ENCODE measurements around the gene SELPLG.
"Not testable (repeated sequence)": the region's sequence is repeated elsewhere in the genome, so short reads cannot be mapped to it uniquely, and the experiment has no call there.

SELPLG gene

DNA sequence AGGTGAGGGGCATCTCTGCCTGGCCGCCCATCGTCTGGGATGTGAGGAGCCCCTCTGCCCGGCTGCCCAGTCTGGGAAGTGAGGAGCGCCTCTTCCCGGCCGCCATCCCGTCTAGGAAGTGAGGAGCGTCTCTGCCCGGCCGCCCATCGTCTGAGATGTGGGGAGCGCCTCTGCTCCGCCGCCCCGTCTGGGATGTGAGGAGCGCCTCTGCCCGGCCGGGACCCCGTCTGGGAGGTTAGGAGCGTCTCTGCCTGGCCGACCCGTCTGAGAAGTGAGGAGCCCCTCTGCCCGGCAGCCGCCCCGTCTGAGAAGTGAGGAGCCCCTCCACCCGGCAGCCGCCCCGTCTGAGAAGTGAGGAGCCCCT lies 22.1 kb upstream of the SELPLG start:
- not testable (repeated sequence) for DNase-seq (ENCODE audit: low read depth in 2 of 2)

DNA sequence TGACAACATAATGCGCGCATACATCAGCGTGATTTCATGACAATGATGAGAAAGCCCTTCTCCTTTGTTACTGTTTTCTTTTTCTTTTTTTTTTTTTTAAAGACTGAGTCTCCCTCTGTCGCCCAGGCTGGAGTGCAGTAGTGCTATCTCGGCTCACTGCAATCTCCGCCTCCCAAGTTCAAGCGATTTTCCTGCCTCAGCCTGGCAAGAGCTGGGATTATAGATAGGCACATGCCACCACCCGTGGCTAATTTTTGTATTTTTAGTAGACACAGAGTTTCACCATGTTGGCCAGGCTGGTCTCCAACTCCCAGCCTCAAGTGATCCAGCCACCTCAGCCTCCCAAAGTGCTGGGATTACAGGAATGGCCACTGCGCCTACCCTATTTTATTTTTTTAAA lies 20.9 kb upstream of the SELPLG start:
- not testable (repeated sequence) for DNase-seq (ENCODE audit: low read depth in 2 of 2)

DNA sequence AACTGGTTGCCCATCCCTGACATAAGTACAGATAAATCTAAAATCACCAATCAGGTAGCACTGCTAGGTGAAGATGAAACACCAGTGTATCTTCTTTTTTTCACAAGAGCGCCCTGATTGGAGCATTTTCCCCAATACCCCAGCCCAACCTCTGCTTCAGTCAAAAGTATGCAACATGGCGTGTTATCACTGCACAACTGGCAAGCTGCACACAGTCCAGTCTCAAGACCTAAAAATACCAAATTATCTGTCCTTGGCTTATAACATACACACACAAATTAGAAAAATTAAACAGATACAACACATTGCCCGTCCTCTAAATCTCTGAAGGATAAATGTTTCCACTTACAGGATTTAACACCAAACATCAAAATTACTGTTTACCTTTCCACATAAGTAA lies 20.2 kb upstream of the SELPLG start:
- no peak for DNase-seq (ENCODE audit: low read depth in 2 of 2)

DNA sequence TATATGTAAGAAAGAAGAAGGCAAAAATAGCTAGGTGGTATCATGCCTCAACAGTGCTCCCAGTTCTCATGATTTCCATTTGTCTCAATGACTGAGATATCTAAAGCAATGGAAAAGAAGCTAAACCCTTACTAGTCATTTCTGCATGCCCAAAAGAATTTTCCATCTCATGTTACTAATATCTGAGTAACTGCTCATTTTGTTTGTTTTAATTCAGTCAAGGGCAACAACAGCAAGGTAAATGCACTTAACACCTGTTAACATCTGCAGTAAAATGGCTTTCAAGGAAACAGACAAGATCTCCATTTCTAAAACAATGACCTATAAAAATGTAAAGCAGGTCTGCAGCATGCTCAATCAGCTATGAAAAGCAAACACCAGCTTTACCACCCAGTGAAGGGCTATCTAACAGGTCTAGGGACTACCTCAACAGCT lies 19.4 kb upstream of the SELPLG start:
- no peak for DNase-seq (ENCODE audit: low read depth in 2 of 2)

DNA sequence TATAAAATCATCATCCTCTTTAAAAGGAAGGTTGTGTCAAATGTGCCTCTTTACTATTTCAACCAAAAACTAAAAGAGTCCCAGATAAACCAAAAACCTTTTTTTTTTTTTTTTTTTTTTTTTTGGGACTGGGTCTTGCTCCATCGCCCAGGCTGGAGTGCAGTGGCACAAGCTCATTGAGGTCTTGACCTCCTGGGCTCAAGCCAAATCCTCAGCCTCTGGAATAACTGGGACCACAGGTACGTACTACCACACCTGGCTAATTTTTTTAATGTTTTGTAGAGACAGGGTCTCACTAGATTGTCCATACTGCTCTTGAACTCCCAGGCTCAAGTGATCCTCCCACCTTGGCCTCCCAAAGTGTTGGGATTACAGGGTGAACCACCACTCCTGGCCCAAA lies 16.4 kb upstream of the SELPLG start:
- no peak for DNase-seq (ENCODE audit: low read depth in 2 of 2)

DNA sequence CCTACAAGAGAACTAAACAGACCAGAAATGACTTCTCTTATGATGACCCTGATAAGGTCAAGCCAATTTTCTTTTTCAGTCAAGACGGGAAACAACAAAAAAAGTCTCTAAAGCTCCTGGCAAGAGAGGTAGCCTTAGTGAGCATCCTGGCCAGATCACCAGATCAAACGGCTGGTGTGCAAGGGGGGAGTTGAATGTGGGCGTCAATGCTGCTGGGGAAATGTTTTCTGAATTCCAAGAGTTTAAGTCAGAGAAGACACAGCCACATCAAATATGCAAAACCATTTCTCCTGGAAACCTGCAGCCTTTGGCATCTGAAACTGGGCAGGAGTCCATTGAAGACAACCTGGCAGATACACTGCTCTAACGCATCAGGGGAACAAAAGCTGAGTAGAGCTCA lies 16.0 kb upstream of the SELPLG start:
- DNase-seq (ENCODE audit: low read depth in 2 of 2) = no peak

DNA sequence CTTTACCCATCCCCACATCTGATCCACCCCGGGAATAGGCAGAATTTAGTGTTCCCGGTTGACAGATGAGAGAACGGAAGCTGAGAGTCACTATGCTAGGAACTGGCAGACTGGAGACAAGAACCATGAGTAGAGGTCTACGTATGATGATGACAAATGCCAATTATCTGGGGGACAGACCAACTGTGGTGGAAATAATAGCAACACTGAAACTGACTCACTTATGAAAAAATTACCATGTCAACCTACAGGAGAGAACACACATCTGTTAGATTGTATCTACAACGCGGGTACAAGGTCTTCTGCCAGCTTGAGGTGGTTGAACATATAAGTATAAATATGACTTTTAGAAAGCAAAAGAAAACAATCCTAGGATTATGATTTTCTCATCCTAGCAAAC lies 15.4 kb upstream of the SELPLG start:
- DNase-seq (ENCODE audit: low read depth in 2 of 2) = no peak

DNA sequence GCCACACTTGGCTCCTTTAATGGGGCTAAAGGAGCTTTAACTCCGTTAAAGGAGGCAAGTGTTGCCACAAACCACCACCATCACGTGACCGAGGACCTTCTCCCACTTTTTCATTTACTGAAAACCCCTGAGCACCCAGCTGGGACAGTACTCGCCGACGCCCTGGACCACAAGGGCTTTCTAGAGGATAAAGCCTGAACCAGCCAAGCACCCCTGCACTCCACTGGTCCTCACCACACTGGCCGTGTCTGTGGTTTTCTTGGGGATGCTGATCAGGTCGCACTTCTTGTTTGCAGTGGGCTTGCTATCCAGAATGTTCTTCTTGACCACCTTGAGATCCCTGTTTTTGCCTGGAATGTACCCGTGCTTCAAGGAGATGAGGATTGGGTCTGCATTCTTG lies 14.7 kb upstream of the SELPLG start:
- DNase-seq (ENCODE audit: low read depth in 2 of 2) = no peak

DNA sequence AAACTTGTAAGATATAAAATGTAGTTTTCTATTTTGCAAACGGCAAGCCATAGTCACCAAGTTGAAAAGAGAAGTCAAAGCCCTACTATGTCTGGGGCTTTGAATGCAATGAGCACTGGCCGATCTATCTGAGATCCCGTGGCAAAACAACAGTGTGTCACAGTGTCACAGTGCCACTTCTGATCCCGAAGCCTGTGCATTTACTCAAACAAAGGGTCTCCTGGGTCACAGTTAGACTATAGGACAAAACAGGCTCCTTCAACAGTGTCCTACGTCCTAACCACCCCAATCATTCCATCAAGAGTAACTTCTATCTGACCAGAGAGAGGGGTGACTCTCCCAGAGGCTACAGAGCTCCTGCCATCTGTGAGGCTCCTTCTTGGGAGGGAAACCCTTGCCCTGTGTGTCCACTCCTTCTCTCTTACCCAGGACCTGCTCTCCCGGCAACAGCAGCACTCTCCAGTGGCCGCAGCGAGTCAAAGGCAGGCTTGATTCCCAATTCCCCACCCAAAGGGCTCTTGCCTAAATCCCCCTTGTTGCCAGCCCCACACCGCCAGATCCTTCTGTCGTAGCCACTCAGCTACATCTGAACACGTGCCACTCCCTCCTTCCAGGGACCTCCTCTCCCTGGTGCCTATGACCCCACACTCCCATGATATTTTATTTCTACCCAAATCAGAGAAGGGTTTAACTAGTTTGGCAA lies 14.0 kb upstream of the SELPLG start:
- DNase-seq (ENCODE audit: low read depth in 2 of 2) = no peak

DNA sequence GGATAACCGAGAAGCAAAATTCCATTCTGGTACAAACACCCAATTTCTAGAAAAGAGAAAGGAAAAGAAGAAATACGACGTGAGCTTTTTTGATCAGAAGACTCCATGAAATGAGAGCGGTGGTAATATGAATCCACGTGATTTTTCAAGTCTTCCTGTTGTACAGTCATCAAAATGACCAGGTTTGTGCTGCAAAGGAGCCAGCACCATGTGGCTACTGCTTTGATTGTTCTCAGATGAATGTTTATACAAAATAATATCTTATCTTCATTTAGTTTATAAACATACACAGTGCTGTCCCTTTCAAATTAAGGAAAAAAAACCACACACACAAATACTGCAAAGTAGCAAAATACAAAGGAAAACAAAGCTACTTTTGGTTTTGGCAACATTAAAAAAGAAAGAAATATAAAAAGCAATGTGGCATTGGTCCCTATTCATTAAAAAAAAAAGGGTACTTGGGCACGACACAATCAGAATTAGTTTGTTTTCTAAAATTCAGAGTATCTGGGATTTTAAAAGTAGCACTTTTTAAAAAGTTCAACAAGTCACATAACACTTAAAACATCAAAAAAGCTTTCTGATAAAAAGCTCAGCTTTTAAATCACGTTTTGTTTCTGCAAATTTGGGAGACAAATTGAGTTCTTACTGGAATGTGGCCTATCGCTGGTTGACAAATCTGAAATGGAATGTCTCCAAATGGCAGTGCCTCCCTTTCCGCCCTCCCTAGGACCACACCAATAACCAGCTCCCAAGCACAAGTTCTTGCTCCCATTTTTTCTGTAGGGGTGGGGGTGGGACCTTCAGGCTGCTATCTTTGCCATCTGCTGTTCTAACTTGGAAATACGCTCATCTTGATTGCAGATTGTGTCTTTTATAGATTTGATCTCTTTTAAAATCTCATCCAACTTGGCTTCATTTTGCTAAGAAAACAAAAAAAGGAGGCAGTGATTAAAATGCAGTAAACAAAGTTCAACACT lies 13.2 kb upstream of the SELPLG start:
- DNase-seq (ENCODE audit: low read depth in 2 of 2) = no peak

DNA sequence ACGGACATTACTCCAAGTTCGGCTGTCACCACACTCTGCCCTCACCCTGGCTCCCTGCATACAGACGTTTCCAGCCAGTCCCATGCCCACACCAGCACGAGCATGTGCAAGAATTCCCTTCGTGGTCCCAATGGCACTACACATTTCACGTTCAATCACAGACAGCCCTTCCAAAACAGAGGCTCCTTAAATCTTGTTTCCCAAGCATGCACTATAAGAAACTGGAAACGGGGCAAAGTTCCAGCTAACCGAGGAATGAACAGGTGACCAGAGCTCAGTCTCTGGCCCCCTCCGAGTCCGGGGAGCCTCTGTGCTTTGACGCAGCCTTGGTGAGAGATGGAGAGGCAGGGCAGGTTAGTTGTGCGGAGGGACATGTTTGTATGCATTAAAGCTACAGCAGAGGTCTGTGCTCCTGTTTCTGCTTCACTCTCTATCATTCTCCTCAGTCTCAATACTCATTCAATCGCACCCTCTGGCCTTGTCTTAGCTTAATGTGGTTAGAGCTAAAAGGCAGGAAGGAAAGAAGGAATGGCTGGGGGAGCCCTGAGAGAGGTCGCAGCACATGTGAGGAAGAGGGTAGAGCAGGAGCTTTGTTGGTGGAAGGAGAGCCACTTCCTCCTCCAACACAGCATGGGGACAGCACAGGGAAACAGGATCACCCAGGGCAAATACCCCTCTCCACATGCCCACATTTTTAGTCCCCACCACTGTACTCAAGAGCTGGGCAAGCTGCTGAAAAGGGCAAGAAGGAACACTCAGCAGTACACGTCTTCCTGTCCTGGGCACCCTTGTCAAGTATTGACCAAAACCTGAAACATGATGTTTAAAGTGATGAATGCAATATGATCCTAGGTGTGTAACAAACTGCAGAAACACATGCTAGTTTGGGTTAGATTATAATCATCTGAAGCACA lies 12.2 kb upstream of the SELPLG start:
- no peak for DNase-seq (ENCODE audit: low read depth in 2 of 2)

DNA sequence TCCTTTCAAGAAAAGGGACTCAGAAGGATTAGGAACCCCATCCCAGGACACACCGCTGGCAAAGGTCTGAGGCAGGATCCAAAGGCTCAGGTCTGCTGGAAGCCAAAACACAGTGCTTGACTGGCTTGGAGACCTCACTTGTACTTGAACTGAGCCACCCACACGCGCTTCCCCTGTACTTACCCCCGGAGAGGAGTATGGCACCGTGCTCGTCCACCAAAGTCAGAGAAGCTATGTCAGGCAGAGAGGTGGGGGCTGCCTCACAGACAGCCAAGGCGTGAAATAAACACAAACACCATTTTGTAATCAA lies 11.1 kb upstream of the SELPLG start:
- no peak for DNase-seq (ENCODE audit: low read depth in 2 of 2)

DNA sequence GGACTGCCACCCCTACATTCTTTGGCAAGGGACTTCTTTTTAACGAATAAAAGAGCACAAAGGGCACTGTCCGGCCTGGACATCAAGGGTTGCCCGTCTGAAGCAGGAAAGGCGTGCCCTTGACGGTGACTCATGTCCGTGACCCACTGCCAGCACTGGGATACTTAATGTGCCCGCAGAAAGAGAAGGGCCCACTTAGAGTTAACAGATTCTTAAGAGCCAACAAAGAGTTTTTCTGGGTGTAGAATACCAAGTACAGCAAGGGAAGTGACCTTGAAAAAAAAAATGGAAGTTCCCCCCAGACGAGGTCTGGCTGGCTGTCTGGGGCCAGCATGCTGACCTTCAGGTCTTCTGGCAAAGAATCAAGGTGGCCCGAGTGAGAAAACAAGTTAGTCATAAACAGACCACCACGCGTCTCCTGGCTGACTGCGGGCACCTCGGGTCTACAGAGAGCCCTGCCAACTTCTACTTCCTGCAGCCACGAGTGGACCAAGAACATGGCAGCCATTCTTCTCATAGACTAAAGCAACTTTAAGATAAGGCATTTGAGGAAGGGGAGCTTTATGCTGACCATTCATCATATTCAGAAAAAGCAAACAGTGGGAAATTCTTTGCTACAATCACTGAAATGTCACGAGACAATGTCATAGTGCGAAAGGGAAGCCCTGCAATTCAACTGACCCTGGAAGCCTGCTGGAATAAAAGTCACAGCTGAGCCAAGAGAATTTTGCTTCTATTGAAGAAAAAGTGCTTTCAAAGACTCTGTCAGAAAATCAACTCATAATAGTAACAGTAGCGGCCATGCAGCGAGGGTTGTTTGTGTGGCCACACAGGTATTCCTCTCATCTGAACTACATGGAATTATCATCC lies 10.5 kb upstream of the SELPLG start:
- no peak for DNase-seq (ENCODE audit: low read depth in 2 of 2)

DNA sequence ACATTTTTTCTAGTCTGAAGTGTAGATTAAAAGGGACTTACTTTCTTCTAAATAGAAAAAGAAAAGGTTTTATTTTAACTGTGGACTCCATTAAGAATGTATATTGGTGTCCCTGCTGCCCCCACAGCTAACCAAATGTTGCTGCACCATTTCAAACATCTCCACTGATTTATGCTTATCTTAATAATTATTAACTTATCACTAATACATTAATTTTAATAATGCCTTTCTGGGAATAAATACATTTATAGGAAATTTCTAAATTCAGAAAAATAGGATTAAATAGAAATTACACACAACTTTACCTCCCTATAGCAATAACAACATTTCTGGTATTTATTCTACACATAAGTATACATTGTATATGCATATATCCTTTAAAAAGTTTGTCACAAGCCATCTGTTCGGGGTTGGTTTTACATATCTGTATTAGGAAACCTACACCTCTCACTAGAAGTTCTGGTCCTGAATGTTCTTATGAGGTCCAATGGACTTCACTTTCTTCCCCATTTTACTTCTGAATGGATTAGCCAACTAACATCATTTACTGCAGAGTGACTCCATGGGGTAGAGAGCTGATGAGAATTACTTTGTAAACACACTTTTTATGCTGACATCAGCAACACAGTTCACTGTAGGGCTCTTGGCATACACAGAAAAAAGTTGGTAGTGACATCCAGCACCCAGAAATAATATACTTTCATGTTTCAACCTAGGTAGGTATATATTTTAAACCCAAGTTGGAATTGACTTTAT lies 9.4 kb upstream of the SELPLG start:
- no peak for DNase-seq (ENCODE audit: low read depth in 2 of 2)

DNA sequence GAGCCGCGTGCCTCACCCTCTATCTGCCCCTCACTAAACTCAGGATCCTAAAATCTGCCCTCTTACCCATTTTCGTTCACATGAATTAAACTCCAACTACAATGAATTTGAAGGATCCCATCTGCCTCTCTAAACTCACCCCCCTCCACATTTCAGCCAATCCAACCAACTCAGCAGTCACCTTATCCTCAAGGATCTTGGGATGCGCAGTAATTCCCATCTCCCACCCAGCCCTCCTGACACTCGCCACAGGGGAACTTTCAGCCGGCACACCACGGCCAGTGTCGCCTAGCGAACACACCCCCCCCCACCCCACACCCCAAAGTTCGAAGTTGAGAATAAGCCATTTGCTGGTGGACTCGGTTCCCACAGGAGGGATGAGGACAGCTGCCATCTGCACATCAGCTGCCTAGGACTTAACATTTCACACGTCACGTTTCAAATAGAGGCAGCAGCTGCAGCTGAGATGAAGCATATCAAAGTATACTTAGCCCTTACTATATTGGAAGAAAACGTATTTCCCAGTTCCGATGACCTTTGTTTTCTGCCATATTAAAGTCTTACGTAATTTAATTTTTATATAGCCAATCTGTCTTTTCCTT lies 8.7 kb upstream of the SELPLG start:
- no peak for DNase-seq (ENCODE audit: low read depth in 2 of 2)

DNA sequence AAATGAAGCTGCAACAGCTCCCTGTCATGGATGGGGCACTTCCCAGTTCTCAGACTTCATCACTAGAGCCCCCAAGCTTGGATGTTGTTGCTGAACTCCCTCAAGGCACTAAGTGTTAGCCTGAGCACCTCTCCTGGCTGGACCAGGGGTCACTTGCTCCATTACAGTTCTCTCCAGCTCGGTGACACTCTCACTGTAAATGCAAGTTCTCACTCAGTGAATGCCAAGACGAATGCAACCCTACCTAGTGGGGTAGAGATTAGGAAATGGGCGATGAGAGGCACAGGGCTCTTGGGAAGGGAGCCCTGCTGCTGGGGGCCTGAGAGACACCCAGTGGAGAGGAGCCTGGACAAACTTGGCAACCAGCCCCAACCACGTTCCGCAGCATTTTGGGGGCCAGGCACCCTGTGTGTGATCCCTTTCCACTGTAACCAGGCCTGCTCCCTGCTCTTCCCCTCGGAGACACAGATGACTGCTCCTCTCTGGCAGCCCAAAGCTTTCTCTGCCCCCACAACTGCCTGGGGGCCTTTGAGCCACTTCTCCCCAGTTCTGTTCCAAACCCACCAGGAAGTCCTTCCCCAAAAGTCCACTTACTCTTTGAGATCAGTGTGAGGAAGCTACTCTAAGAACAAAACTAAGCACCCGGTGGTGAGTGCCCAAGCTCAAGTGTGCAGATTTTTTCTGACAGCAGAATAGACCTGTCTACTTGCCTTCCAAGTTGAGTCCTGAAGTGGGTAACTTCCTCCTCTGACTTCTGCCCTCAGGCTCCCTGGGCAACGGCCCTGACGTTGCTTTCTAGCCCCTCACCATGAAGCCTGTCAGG lies 8.0 kb upstream of the SELPLG start:
- no peak for DNase-seq (ENCODE audit: low read depth in 2 of 2)

DNA sequence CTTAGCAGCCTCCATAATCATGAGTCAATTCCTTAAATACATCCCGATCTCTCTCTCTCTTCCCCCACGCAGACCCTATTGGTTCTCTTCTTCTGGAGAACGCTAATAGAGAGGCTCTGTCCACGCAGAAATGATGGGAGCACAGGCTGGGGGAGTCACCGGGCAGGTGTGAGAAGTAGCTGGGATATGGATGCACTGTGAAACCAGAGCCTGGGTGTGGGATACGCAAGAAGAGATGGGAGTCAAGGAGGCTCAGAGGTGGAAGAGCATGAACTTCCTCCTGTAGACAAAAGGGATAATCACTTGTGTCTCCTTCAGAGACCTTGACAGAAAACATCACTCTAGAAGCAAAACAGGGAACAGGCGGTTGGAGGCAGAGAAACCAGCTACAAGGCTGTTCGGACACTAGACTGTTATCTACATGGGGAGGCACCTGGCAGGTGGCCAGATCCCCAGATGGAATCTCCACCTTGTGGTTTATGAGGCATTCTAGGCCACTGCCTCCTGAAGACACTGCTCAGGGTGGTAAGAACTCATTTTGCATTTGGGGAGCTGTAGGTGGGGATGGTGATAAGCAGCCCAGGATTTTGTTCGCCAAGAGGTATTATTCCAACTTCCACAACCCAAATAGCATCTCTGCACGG lies 7.2 kb upstream of the SELPLG start:
- no peak for DNase-seq (ENCODE audit: low read depth in 2 of 2)

DNA sequence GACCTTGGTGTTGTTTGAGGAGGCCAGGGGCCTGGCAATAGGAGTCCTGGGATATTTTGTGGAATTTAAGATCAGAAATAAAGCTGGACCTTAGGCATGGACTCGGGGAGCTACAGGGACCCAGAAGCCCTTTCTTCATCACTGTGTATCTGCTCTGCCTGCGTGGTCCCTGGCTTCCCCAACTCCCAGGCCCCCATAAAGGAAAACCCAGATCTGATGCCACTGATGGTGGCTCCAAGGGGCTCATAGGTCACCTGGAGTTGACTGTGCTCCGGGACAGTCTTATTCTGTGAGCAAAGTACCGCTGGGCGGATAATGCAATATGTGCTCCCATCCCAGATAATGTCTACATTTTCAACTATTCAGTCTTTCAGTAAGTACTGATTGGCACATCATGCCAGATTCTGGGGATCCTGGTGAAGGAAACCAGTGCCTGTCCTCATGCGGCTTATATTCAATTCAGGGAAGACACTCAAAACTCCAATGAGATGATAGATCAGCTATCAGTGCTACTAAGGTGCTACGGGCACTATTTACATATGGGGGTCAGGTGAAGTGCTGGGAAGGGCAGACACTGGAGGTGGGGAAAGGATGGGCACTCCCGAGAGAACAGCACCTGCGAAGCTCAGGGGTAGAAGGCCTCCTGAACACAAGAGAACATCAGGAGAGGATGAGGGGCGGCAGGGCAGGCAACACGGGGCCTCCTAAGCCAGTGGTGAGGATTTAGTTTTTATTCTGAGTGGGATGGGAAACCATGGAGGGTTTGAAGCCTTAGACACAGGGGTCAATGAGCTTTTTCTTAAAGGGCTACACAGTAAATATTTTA lies 5.5 kb upstream of the SELPLG start:
- no peak for DNase-seq (ENCODE audit: low read depth in 2 of 2)
